ENCODE measurements around the gene PHF21A. TPM values are rescaled to one million over a fixed set of nuclear protein-coding genes. Genes with fewer than 3 reads are reported as not detected.
A peak's percentile ranks its signal among the peaks of the same experiment; 100 is the strongest.

Gene PHF21A
- polyA plus RNA-seq, 3 donors: 6.2 to 95.2 (median 14.0) TPM

DNA sequence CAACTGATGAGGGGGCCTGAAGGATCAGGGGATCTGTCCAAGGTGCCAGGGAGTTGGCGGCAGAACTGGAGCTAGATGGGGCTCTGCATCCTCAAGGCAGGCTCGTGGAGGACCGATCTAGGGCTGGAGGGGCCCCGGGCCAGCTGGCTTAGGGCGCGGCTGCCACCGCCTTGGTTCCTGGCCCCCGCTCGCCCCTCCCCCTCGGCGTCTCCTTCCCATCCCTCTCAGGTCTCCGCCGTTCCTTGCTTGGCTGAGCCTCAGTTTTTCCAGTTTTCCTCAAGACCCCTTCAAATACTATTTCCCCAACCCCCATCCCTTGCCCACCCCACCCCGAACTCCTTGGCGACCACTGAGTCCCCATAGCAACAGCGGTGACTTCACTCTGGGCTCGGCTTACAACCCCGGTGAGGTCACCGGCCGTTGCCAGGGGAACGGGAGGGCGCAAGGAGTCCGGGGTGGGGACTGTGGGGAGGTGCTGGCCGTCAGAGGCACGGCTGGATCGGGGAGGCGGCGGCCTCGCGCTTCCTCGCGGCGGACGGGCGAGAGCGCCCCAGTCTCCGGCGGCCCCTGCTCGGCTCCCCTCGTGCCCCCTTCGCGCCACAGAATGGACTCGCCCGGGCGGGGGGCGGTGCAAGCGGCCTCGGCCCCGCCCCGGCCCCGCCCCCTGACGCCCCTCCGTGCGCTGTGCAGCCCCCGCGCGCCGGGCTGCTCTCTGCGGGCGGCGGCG lies 221.6 kb downstream of the PHF21A start:
- peak; percentile 64 to 85 (median 73) for DNase-seq
- Histone ChIP-seq H3K9me3 (replicated peaks in 1 of 2; ENCODE audit: control insufficient read depth in 1 of 2, insufficient read depth in 1 of 2, low read length in 2 of 2) (peaks cover 4 to 23% of the 10 kb centered on the region in 2 donors), H4K20me1 (ENCODE audit: insufficient read depth, low read length) (no peaks in the 10 kb centered on the region), H3K27me3 (ENCODE audit: control insufficient read depth in 2 of 2, insufficient read depth in 2 of 2, low read length in 2 of 2) (peaks cover 24 to 58% of the 10 kb centered on the region in 2 donors), H3K4me1 (ENCODE audit: control insufficient read depth in 1 of 2, insufficient read depth in 2 of 2, low read length in 2 of 2) (peaks cover 11 to 15% of the 10 kb centered on the region in 2 donors), H3K4me2 (replicated peaks; ENCODE audit: extremely low read depth, low read length, poor library complexity, severe bottlenecking) (peak overlapping the region; percentile 68), H3K36me3 (replicated peaks in 1 of 2; ENCODE audit: control insufficient read depth in 1 of 2, insufficient read depth in 2 of 2, low read length in 2 of 2) (no peaks in the 10 kb centered on the region), H2AFZ (ENCODE audit: insufficient read depth, low read depth, low read length, poor library complexity, severe bottlenecking) (no peak overlapping the region), H3K4me3 (replicated peaks in 1 of 3; ENCODE audit: low read depth in 2 of 3, low read length in 3 of 3) (peak overlapping the region in 2 of 3 experiments; percentile 6 to 61), H3K9ac (ENCODE audit: insufficient read depth, low read length, poor library complexity, severe bottlenecking) (peak overlapping the region; percentile 46), H3K27ac (ENCODE audit: low read depth in 1 of 2, low read length in 2 of 2) (no peak overlapping the region), H3K79me2 (ENCODE audit: insufficient read depth, low read length) (no peaks in the 10 kb centered on the region)
- Mint-ChIP-seq H3K36me3 (peaks cover 3 to 4% of the 10 kb centered on the region in 2 donors), H3K9me3 (peaks cover 0 to 11% (median 5%) of the 10 kb centered on the region in 7 donors), H3K27ac (peak overlapping the region in 5 of 7 donors; percentile 67 to 93 (median 77)), H3K4me3 (peak overlapping the region; percentile 62 to 79), H3K4me1 (peaks cover 7% of the 10 kb centered on the region), H3K27me3 (ENCODE audit: low read depth in 3 of 3) (peaks cover 55 to 83% (median 63%) of the 10 kb centered on the region in 3 donors)
- intact Hi-C loops (cut with micrococcal nuclease): no loop called here
- under 1% methylated on average over 45 of the region's 62 CpGs for WGBS (ENCODE audit: insufficient coverage)
- TF ChIP-seq, protein P1, sequence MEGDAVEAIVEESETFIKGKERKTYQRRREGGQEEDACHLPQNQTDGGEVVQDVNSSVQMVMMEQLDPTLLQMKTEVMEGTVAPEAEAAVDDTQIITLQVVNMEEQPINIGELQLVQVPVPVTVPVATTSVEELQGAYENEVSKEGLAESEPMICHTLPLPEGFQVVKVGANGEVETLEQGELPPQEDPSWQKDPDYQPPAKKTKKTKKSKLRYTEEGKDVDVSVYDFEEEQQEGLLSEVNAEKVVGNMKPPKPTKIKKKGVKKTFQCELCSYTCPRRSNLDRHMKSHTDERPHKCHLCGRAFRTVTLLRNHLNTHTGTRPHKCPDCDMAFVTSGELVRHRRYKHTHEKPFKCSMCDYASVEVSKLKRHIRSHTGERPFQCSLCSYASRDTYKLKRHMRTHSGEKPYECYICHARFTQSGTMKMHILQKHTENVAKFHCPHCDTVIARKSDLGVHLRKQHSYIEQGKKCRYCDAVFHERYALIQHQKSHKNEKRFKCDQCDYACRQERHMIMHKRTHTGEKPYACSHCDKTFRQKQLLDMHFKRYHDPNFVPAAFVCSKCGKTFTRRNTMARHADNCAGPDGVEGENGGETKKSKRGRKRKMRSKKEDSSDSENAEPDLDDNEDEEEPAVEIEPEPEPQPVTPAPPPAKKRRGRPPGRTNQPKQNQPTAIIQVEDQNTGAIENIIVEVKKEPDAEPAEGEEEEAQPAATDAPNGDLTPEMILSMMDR (IDR thresholded peaks at IDR 0.05): no peak

DNA sequence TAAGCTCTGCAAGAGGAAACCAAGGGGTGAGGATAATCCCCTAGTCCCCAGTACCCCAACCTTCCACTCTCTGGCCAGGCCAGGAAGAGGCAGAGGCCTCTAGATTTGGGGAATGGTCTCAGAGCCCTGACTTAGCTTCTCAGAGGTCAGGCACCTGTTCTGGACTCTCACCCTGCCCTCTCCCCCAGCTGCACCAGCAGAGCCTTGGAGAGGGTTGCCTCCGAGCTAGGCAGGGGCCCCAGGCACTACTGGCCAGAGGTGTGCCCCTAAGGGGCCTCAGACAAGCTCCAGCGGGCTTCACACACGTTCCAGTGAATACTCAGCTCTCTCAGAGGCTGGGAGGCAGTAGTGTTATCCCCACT lies 222.2 kb downstream of the PHF21A start:
- peak overlapping the region; percentile 62 to 79 for H3K4me3 Mint-ChIP-seq
- Histone ChIP-seq H3K9me3 (replicated peaks in 1 of 2; ENCODE audit: control insufficient read depth in 1 of 2, insufficient read depth in 1 of 2, low read length in 2 of 2) (peaks cover 4 to 23% of the 10 kb centered on the region in 2 donors), H3K36me3 (replicated peaks in 1 of 2; ENCODE audit: control insufficient read depth in 1 of 2, insufficient read depth in 2 of 2, low read length in 2 of 2) (no peaks in the 10 kb centered on the region), H3K27me3 (ENCODE audit: control insufficient read depth in 2 of 2, insufficient read depth in 2 of 2, low read length in 2 of 2) (peaks cover 24 to 58% of the 10 kb centered on the region in 2 donors), H3K4me1 (ENCODE audit: control insufficient read depth in 1 of 2, insufficient read depth in 2 of 2, low read length in 2 of 2) (peaks cover 11 to 15% of the 10 kb centered on the region in 2 donors), H3K4me3 (replicated peaks in 1 of 3; ENCODE audit: low read depth in 2 of 3, low read length in 3 of 3) (no peak overlapping the region), H3K4me2 (replicated peaks; ENCODE audit: extremely low read depth, low read length, poor library complexity, severe bottlenecking) (peak overlapping the region; percentile 68), H3K9ac (ENCODE audit: insufficient read depth, low read length, poor library complexity, severe bottlenecking) (no peak overlapping the region), H4K20me1 (ENCODE audit: insufficient read depth, low read length) (no peaks in the 10 kb centered on the region), H3K79me2 (ENCODE audit: insufficient read depth, low read length) (no peaks in the 10 kb centered on the region), H2AFZ (ENCODE audit: insufficient read depth, low read depth, low read length, poor library complexity, severe bottlenecking) (no peak overlapping the region), H3K27ac (ENCODE audit: low read depth in 1 of 2, low read length in 2 of 2) (no peak overlapping the region)
- DNase-seq: no peak
- peak overlapping the region in 5 of 7 donors; percentile 67 to 79 (median 75) for H3K27ac Mint-ChIP-seq
- H3K27me3 Mint-ChIP-seq (ENCODE audit: low read depth in 3 of 3): peaks cover 55 to 85% (median 63%) of the 10 kb centered on the region in 3 donors
- H3K36me3 Mint-ChIP-seq: peaks cover 3 to 4% of the 10 kb centered on the region in 2 donors
- H3K9me3 Mint-ChIP-seq: peaks cover 0 to 11% (median 5%) of the 10 kb centered on the region in 7 donors
- intact Hi-C loops (cut with micrococcal nuclease): no loop called here
- WGBS (ENCODE audit: insufficient coverage): 22% methylated on average over 3 of the region's 3 CpGs
- TF ChIP-seq, protein P1 (IDR thresholded peaks at IDR 0.05): no peak
- peaks cover 7% of the 10 kb centered on the region for H3K4me1 Mint-ChIP-seq

Data from CD14-positive monocyte (primary cell).